Measurements from ENCODE around the gene STMN1. TPM values are rescaled to one million over a fixed set of nuclear protein-coding genes. Genes with fewer than 3 reads are reported as not detected.
A peak's percentile ranks its signal among the peaks of the same experiment; 100 is the strongest.
"Not testable (repeated sequence)": the region's sequence is repeated elsewhere in the genome, so short reads cannot be mapped to it uniquely, and the experiment has no call there.

Gene STMN1
- 334 and 341 TPM in 2 replicates for total RNA-seq

GRCh38 chr1:25905680-25906643 lies at the start of gene STMN1:
STMN1 (minus strand) TSS chr1:25906419; CDS start chr1:25904676, 1,743 bp downstream.
- Mint-ChIP-seq H3K4me3 (ENCODE audit: low read depth) (peak within 1 kb of the TSS; percentile 93), H3K27ac (peak within 1 kb of the TSS; percentile 92), H3K36me3 (ENCODE audit: low read depth) (peaks cover 37% of the 10 kb centered on the region)

GRCh38 chr1:25955553-25955952 lies 49.3 kb upstream of the STMN1 start:
- Mint-ChIP-seq H3K4me1 (ENCODE audit: low read depth) (peaks cover 5% of the 10 kb centered on the region), H3K4me3 (ENCODE audit: low read depth) (no peak overlapping the region), H3K9me3 (no peaks in the 10 kb centered on the region), H3K27me3 (ENCODE audit: low read depth) (no peaks in the 10 kb centered on the region), H3K27ac (no peak overlapping the region), H3K36me3 (ENCODE audit: low read depth) (peaks cover 26% of the 10 kb centered on the region)
- no peak for DNase-seq (ENCODE audit: low spot score)
- intact Hi-C loops (cut with micrococcal nuclease) = no loop called here

More at GRCh38 chr1:25905680-25906643, at the start of gene STMN1:
- intact Hi-C loops (cut with micrococcal nuclease) = loop anchor here (1.0 kb wide), 3 partner anchors 10 to 476 kb away; partner anchors contain the start of genes MACO1 and PAFAH2
- H3K9me3 Mint-ChIP-seq = no peaks in the 10 kb centered on the region
- H3K4me1 Mint-ChIP-seq (ENCODE audit: low read depth) = peaks cover 30% of the 10 kb centered on the region
- peaks cover 15% of the 10 kb centered on the region for H3K27me3 Mint-ChIP-seq (ENCODE audit: low read depth)
- DNase-seq (ENCODE audit: low spot score) = peak; percentile 83

- Mint-ChIP-seq H3K27ac (no peak overlapping the region), H3K4me1 (ENCODE audit: low read depth) (peaks cover 5% of the 10 kb centered on the region), H3K4me3 (ENCODE audit: low read depth) (no peak overlapping the region), H3K36me3 (ENCODE audit: low read depth) (peaks cover 16% of the 10 kb centered on the region), H3K9me3 (no peaks in the 10 kb centered on the region), H3K27me3 (ENCODE audit: low read depth) (no peaks in the 10 kb centered on the region)
- no peak for DNase-seq (ENCODE audit: low spot score)
- intact Hi-C loops (cut with micrococcal nuclease) = no loop called here
Observed at GRCh38 chr1:25954282-25954938, 48.2 kb upstream of the STMN1 start.

- no peak for DNase-seq (ENCODE audit: low spot score)
- Mint-ChIP-seq H3K36me3 (ENCODE audit: low read depth) (peaks cover 4% of the 10 kb centered on the region), H3K4me1 (ENCODE audit: low read depth) (peaks cover 3% of the 10 kb centered on the region), H3K4me3 (ENCODE audit: low read depth) (no peak overlapping the region), H3K9me3 (no peaks in the 10 kb centered on the region), H3K27me3 (ENCODE audit: low read depth) (no peaks in the 10 kb centered on the region), H3K27ac (no peak overlapping the region)
- intact Hi-C loops (cut with micrococcal nuclease) = no loop called here
Observed at GRCh38 chr1:25952841-25953401, 46.7 kb upstream of the STMN1 start.

- Mint-ChIP-seq H3K9me3 (peaks cover 3% of the 10 kb centered on the region), H3K27me3 (ENCODE audit: low read depth) (peaks cover under 1% of the 10 kb centered on the region), H3K4me3 (ENCODE audit: low read depth) (no peak overlapping the region), H3K27ac (no peak overlapping the region), H3K4me1 (ENCODE audit: low read depth) (no peaks in the 10 kb centered on the region), H3K36me3 (ENCODE audit: low read depth) (no peaks in the 10 kb centered on the region)
- intact Hi-C loops (cut with micrococcal nuclease) = no loop called here
- no peak for DNase-seq (ENCODE audit: low spot score)
Observed at GRCh38 chr1:25948641-25949040, 42.4 kb upstream of the STMN1 start.

GRCh38 chr1:25947027-25947426 lies 40.8 kb upstream of the STMN1 start:
- Mint-ChIP-seq H3K9me3 (peaks cover 9% of the 10 kb centered on the region), H3K36me3 (ENCODE audit: low read depth) (peaks cover 3% of the 10 kb centered on the region), H3K27ac (no peak overlapping the region), H3K27me3 (ENCODE audit: low read depth) (peaks cover 2% of the 10 kb centered on the region), H3K4me3 (ENCODE audit: low read depth) (no peak overlapping the region), H3K4me1 (ENCODE audit: low read depth) (no peaks in the 10 kb centered on the region)
- no peak for DNase-seq (ENCODE audit: low spot score)
- intact Hi-C loops (cut with micrococcal nuclease) = no loop called here

- no peak overlapping the region for H3K27ac Mint-ChIP-seq
- DNase-seq (ENCODE audit: low spot score) = no peak
- intact Hi-C loops (cut with micrococcal nuclease) = no loop called here
- H3K4me1 Mint-ChIP-seq (ENCODE audit: low read depth) = no peaks in the 10 kb centered on the region
- peaks cover 2% of the 10 kb centered on the region for H3K27me3 Mint-ChIP-seq (ENCODE audit: low read depth)
- H3K36me3 Mint-ChIP-seq (ENCODE audit: low read depth) = peaks cover 3% of the 10 kb centered on the region
- no peak overlapping the region for H3K4me3 Mint-ChIP-seq (ENCODE audit: low read depth)
- peaks cover 9% of the 10 kb centered on the region for H3K9me3 Mint-ChIP-seq
Observed at GRCh38 chr1:25945761-25946160, 39.5 kb upstream of the STMN1 start.

GRCh38 chr1:25944986-25945385 lies 38.8 kb upstream of the STMN1 start:
- Mint-ChIP-seq H3K27ac (no peak overlapping the region), H3K4me1 (ENCODE audit: low read depth) (no peaks in the 10 kb centered on the region), H3K4me3 (ENCODE audit: low read depth) (no peak overlapping the region), H3K36me3 (ENCODE audit: low read depth) (peaks cover 3% of the 10 kb centered on the region), H3K27me3 (ENCODE audit: low read depth) (peaks cover 3% of the 10 kb centered on the region), H3K9me3 (peaks cover 9% of the 10 kb centered on the region)
- intact Hi-C loops (cut with micrococcal nuclease) = no loop called here
- DNase-seq (ENCODE audit: low spot score) = no peak

- DNase-seq (ENCODE audit: low spot score); H3K36me3 Mint-ChIP-seq (ENCODE audit: low read depth); H3K9me3 Mint-ChIP-seq; H3K27ac Mint-ChIP-seq; H3K27me3 Mint-ChIP-seq (ENCODE audit: low read depth); H3K4me1 Mint-ChIP-seq (ENCODE audit: low read depth); intact Hi-C loops (cut with micrococcal nuclease); H3K4me3 Mint-ChIP-seq (ENCODE audit: low read depth): not testable (repeated sequence)
Observed at GRCh38 chr1:25943511-25943910, 37.3 kb upstream of the STMN1 start.

- Mint-ChIP-seq H3K9me3 (no peaks in the 10 kb centered on the region), H3K27ac (no peak overlapping the region), H3K27me3 (ENCODE audit: low read depth) (peaks cover 12% of the 10 kb centered on the region), H3K36me3 (ENCODE audit: low read depth) (no peaks in the 10 kb centered on the region), H3K4me1 (ENCODE audit: low read depth) (peaks cover 4% of the 10 kb centered on the region), H3K4me3 (ENCODE audit: low read depth) (no peak overlapping the region)
- intact Hi-C loops (cut with micrococcal nuclease) = no loop called here
- DNase-seq (ENCODE audit: low spot score) = no peak
Observed at GRCh38 chr1:25936947-25937346, 30.7 kb upstream of the STMN1 start.

GRCh38 chr1:25933479-25934365 lies 27.5 kb upstream of the STMN1 start:
- Mint-ChIP-seq H3K4me3 (ENCODE audit: low read depth) (no peak overlapping the region), H3K27me3 (ENCODE audit: low read depth) (peaks cover 22% of the 10 kb centered on the region), H3K27ac (no peak overlapping the region), H3K9me3 (no peaks in the 10 kb centered on the region), H3K36me3 (ENCODE audit: low read depth) (no peaks in the 10 kb centered on the region), H3K4me1 (ENCODE audit: low read depth) (peaks cover 4% of the 10 kb centered on the region)
- no peak for DNase-seq (ENCODE audit: low spot score)
- intact Hi-C loops (cut with micrococcal nuclease) = no loop called here

- H3K4me1 Mint-ChIP-seq (ENCODE audit: low read depth); H3K4me3 Mint-ChIP-seq (ENCODE audit: low read depth); intact Hi-C loops (cut with micrococcal nuclease); H3K9me3 Mint-ChIP-seq; H3K36me3 Mint-ChIP-seq (ENCODE audit: low read depth); DNase-seq (ENCODE audit: low spot score); H3K27ac Mint-ChIP-seq: not testable (repeated sequence)
- peaks cover 22% of the 10 kb centered on the region for H3K27me3 Mint-ChIP-seq (ENCODE audit: low read depth)
Observed at GRCh38 chr1:25932811-25933400, 26.7 kb upstream of the STMN1 start.
